HFF-Myc (cell line): ENCODE results near the gene BCAS3.

Experiments used
- DNase-seq: peaks from one replicate; pipeline ENCODE4 v3.0.0-alpha.2; 2011; ENCODE audit warnings: low read depth; ENCODE audit errors: extremely low read depth
- H3K4me3 ChIP-seq: replicated peaks from 2 replicates; pipeline ENCODE4 v1.5.1; 2011; ENCODE audit warnings: low read depth, mild to moderate bottlenecking, control low read depth, low read length
- TF ChIP-seq, protein P1 (sequence below): IDR thresholded peaks from 2 replicates; pipeline ENCODE4 v1.5.1; 2012; ENCODE audit warnings: mild to moderate bottlenecking, low read depth, low read length, control low read depth; ENCODE audit errors: missing control alignments

BCAS3 gene

DNA sequence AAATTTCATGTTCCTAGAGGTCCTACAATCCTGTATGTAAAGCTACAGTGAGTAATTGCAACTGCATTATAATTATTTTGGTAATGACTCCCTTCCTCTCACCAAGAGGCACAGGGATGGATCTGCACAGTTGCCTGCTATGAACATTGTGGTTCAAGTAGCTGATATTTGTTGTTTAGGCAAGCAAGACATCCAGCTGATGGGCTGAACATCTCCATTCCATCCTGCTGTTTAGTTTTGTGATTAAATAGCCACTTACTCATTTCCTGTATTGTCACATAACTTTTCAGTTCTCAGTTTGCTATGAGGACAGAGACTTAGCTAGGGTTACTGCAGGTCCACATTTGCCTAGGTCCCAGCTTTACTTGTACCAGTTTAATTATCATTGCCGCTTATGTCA lies 540.8 kb downstream of the BCAS3 start:
- H3K4me3 ChIP-seq, result no peak overlapping the region
- DNase-seq, result no peak
- TF ChIP-seq, protein P1, sequence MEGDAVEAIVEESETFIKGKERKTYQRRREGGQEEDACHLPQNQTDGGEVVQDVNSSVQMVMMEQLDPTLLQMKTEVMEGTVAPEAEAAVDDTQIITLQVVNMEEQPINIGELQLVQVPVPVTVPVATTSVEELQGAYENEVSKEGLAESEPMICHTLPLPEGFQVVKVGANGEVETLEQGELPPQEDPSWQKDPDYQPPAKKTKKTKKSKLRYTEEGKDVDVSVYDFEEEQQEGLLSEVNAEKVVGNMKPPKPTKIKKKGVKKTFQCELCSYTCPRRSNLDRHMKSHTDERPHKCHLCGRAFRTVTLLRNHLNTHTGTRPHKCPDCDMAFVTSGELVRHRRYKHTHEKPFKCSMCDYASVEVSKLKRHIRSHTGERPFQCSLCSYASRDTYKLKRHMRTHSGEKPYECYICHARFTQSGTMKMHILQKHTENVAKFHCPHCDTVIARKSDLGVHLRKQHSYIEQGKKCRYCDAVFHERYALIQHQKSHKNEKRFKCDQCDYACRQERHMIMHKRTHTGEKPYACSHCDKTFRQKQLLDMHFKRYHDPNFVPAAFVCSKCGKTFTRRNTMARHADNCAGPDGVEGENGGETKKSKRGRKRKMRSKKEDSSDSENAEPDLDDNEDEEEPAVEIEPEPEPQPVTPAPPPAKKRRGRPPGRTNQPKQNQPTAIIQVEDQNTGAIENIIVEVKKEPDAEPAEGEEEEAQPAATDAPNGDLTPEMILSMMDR, result no peak

DNA sequence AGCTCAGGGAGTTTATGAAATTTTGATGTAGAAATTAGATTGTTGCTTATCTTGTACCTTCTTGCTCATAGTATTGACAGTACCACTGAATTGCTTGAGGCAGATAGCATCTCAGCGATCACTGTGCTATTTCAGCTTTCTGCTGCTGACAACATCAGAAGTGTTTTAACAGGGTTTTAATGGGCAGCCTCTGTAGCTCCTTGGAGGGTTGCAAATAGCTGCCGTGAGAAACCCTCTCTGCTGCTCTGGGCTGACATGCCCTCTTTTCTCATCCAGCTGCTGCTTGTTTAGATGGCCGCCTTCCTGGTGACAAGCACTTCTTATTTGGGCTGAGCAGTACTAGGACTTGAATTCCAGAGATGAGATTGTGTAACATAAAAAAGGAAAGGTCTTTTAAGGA lies 541.8 kb downstream of the BCAS3 start:
- no peak overlapping the region for H3K4me3 ChIP-seq
- TF ChIP-seq, protein P1, result no peak
- no peak for DNase-seq

DNA sequence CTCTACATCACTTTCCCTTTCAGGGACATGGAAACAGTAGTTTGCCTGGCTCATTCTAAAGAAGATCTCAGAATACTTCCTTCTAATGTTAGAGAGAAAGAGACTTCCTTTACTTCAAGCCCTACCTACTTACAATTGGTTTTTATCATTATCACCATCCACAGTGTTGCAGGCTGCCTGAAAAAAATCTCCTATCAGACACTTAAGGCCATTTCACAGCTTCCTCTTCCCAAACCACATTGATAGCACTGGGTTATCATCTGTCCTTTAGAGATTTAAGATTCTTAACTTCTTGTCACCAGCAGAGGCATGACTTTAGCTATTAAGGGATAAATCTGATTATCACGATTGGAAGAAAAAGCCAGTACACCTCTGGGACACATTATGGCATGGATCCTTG lies 543.5 kb downstream of the BCAS3 start:
- DNase-seq, result no peak
- H3K4me3 ChIP-seq, result no peak overlapping the region
- TF ChIP-seq, protein P1, result no peak

DNA sequence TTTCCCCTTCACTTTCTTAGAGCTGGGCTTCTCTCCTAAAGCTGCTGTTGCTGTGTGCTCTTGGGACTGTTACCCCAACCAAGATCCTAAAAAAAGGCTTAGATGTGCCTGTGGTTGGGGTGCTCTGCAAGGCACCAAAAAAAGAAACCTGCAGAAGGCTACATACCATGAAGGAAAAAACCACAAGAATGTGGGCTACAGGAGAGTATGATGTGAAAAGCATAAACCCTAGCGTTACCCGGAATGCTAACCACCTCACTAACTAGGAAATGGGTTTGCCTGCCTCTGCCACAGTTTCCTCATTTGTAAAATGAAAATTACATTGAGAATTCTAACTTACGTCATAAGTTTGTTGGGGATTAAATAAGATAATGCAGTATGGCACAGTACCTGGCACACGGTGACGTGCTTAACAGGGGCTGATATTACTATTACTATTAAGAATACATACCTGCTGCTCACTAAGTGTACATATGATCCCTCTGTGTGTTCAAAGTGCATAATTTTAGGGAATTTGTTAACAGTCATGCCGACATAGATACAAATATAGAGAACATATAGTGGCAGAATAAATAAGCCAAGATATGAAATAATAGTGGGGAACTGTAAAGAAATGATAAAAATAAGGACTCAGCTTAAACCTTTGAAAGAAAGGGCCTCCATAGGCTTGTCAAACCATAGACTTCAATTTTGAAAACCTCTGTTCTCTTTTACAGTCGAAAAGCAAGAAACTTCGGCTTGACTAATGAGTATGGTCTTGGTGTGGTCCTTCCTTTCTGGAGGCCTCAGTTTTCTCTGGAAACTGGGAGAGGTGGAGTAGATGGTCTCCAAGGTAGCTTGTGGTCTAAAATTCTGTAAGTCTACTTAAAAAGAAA lies 544.2 kb downstream of the BCAS3 start:
- TF ChIP-seq, protein P1, result no peak
- H3K4me3 ChIP-seq, result no peak overlapping the region
- DNase-seq, result no peak

DNA sequence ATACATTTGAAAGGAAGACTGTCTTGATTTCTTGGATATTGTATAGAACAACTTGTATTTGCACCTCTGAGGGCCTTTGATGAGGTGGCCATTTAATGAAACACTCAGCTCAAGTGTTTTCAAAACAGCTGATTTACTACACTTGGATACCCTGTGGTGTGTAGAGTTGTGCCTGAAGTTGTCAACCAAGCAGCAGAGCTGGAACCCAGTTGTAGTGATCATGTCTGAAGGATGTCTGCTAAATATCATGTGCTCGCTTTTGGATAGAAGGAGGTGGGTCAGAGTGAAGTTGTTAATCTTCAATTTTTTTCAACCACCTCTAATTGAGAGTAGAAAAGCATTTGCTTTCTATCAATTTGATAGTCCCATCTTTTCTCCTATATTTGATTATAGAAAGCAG lies 546.1 kb downstream of the BCAS3 start:
- TF ChIP-seq, protein P1, result no peak
- H3K4me3 ChIP-seq, result no peak overlapping the region
- no peak for DNase-seq

DNA sequence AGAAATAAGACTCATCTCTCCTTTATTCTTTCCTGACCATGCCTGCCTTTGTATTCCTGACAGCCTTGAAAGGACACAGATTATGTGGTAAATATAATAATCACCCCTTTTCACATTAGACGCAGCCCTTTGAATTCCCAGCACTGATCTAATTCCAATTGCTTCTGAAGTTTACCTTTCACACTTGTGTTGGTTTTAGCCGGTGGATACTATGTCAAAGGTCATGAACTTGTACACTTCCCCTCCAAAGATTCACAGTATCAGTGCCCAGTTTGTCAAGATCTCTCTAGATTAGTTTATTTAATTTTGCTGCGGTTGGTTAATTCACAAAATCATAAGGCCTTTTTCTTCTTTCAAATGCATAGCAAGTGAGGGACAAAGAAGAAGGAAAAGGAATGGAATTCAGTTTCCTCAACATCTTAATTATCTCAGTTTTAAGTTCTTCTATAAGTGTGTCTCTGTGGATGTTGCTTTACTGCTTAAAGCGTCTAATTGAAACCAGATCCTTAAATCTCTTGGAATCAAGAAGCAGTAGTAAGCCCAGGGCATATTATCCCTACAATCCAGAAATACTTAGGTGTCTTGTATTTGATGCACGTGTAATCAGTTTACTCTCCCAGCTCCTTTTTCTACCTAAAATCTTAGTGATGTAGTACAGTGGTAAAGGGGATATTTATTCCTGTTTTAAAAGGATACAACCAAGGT lies 547.7 kb downstream of the BCAS3 start:
- TF ChIP-seq, protein P1, result no peak
- DNase-seq, result no peak
- no peak overlapping the region for H3K4me3 ChIP-seq
